ENCODE data around the gene LRRC40. TPM values are rescaled to one million over a fixed set of nuclear protein-coding genes. Genes with fewer than 3 reads are reported as not detected.

The LRRC40 gene
- total and polyA plus RNA-seq, 9 of the 15 experiments (the other 6 are each of a cell fraction or from before 2014, with no cell fraction given), result 16.1 to 36.2 (median 30.9) TPM

DNA sequence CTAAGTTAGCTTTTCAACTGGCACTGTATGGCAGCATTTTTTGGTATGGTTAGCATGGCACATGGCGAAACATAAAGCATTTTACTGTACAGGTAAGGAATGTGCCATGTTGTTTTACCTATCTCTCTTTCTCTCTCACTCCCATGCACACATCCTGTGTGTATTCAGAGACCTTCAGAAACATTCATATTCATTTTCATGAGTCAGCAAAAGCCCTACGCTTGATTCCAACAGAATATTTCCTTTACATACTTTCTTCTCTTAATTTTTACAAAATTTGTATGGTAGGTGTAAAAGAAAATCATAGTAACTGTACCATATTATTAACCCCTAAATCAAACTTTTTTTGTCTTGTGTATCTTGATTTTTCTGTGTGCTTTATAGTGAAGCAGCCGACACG is 26.1 kb upstream of the LRRC40 start:
- H2AFZ ChIP-seq (ENCODE audit: low read depth, low read length), result no peak overlapping the region
- FAIRE-seq (peak; percentile 35), DNase-seq (ENCODE audit: extremely low read depth in 1 of 4, low spot score in 3 of 4) (no peak), ATAC-seq (no peak)
- WGBS (ENCODE audit: insufficient coverage, low coverage, missing lambda C conversion rate), result 97% methylated on average over 4 of the region's 4 CpGs
- intact Hi-C loops (cut with micrococcal nuclease), result no loop called here
- TF ChIP-seq ZNF586 (CRISPR knock-in tag; conservative IDR thresholded peaks at IDR 0.05) (no peak), ZNF316 (IDR thresholded peaks at IDR 0.05) (peak; percentile 95), MAFK (IDR thresholded peaks at IDR 0.05; ENCODE audit: low read length) (peak; percentile 94), C11orf30 (IDR thresholded peaks at IDR 0.05; ENCODE audit: low read depth) (peak; percentile 89), MAFG (tag; conservative IDR thresholded peaks at IDR 0.05) (peak; percentile 88), MAFF (IDR thresholded peaks at IDR 0.05; ENCODE audit: low read length) (peak; percentile 93)
- TF ChIP-seq, protein P1, sequence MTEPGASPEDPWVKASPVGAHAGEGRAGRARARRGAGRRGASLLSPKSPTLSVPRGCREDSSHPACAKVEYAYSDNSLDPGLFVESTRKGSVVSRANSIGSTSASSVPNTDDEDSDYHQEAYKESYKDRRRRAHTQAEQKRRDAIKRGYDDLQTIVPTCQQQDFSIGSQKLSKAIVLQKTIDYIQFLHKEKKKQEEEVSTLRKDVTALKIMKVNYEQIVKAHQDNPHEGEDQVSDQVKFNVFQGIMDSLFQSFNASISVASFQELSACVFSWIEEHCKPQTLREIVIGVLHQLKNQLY (CRISPR knock-in tag; conservative IDR thresholded peaks at IDR 0.05), result no peak
- peaks cover 99% of the 10 kb centered on the region for H3K36me3 ChIP-seq (ENCODE audit: control insufficient read depth, insufficient read depth, low read length)
- 0 out of 2 replicates have a peak, but pooled peaks cover 5% of the 10 kb centered on the region for H4K20me1 ChIP-seq (replicated peaks; ENCODE audit: control insufficient read depth, insufficient read depth, low read length)
- H3K79me2 ChIP-seq (ENCODE audit: control insufficient read depth, insufficient read depth, low read length), result peaks cover 52% of the 10 kb centered on the region
- H3K9me1 ChIP-seq (ENCODE audit: control insufficient read depth, insufficient read depth, low read length), result no peaks in the 10 kb centered on the region
- H3K4me3 ChIP-seq, result no peak overlapping the region
- H3K9me3 ChIP-seq (replicated peaks; ENCODE audit: control insufficient read depth, insufficient read depth, low read depth, low read length), result no peaks in the 10 kb centered on the region
- no peak overlapping the region for H3K27ac ChIP-seq (ENCODE audit: extremely low read depth, low read depth, low read length)
- CTCF ChIA-PET (ENCODE audit: low intra/inter-chr PET ratio), result no interaction called here
- no peak overlapping the region for H3K9ac ChIP-seq (ENCODE audit: insufficient read depth in 1 of 2, low read depth in 2 of 2, low read length in 2 of 2)
- in situ Hi-C loops (cut with MboI), result no loop called here
- no TSS peak for BruUV-seq (replicated peaks)
- no peaks in the 10 kb centered on the region for H3K4me1 ChIP-seq (replicated peaks in 1 of 2; ENCODE audit: control insufficient read depth in 2 of 2, insufficient read depth in 2 of 2, low read length in 2 of 2)
- no peaks in the 10 kb centered on the region for H3K27me3 ChIP-seq (ENCODE audit: control insufficient read depth in 2 of 2, insufficient read depth in 2 of 2, low read length in 2 of 2)
- H3K4me2 ChIP-seq (ENCODE audit: insufficient read depth, low read length), result no peak overlapping the region
- POLR2A ChIA-PET, result interaction anchor here (0.5 to 1.3 kb wide), 3 partner anchors 12 to 229 kb away, joined by 3 read pairs; no protein-coding TSS in a partner anchor
